HepG2 (cell line): ENCODE data around the gene PSPH. TPM values are rescaled to one million over a fixed set of nuclear protein-coding genes. Genes with fewer than 3 reads are reported as not detected.
A peak's percentile ranks its signal among the peaks of the same experiment; 100 is the strongest.

ENCODE experiments used
- ARID5B ChIP-seq: IDR thresholded peaks from 2 replicates; pipeline ENCODE4 v1.4.0; 2020; ENCODE audit warnings: mild to moderate bottlenecking, missing genetic modification reagents
- FOSL1 ChIP-seq: sonication (generic); formaldehyde crosslinking; IDR thresholded peaks from 2 replicates; pipeline ENCODE4 v1.9.0; 2021; ENCODE audit warnings: missing genetic modification reagents, borderline replicate concordance
- FOSL2 ChIP-seq: sonication (generic); formaldehyde crosslinking; IDR thresholded peaks from 2 replicates; pipeline ENCODE4 v1.4.0; 2020; ENCODE audit warnings: missing genetic modification reagents
- GATAD1 ChIP-seq: IDR thresholded peaks from 2 replicates; pipeline ENCODE4 v1.6.1; 2016; ENCODE audit warnings: missing genetic modification reagents, missing compliant biosample characterization
- MED1 ChIP-seq: sonication (generic); formaldehyde crosslinking; IDR thresholded peaks from 2 replicates; pipeline ENCODE4 v1.4.0; 2020; ENCODE audit warnings: missing genetic modification reagents
- MTERF4 ChIP-seq: sonication (generic); formaldehyde crosslinking; IDR thresholded peaks from 2 replicates; pipeline ENCODE4 v1.8.0; 2023; ENCODE audit warnings: mild to moderate bottlenecking, missing genetic modification reagents
- PAWR ChIP-seq: sonication (generic); formaldehyde crosslinking; IDR thresholded peaks from 2 replicates; pipeline ENCODE4 v1.4.0; 2020; ENCODE audit warnings: missing genetic modification reagents, mild to moderate bottlenecking, borderline replicate concordance
- PAXIP1 ChIP-seq: sonication (generic); formaldehyde crosslinking; conservative IDR thresholded peaks from 2 replicates; pipeline ENCODE4 v1.4.0; 2020; ENCODE audit warnings: mild to moderate bottlenecking, missing genetic modification reagents, moderate library complexity
- PLSCR1 ChIP-seq: sonication (generic); formaldehyde crosslinking; IDR thresholded peaks from 2 replicates; pipeline ENCODE4 v1.5.0; 2020; ENCODE audit warnings: missing genetic modification reagents, mild to moderate bottlenecking, borderline replicate concordance
- ZBTB39 ChIP-seq: sonication (generic); formaldehyde crosslinking; IDR thresholded peaks from 2 replicates; pipeline ENCODE4 v1.5.0; 2020; ENCODE audit warnings: missing genetic modification reagents
- ZBTB49 ChIP-seq: sonication (generic); formaldehyde crosslinking; IDR thresholded peaks from 2 replicates; pipeline ENCODE4 v1.4.0; 2020; ENCODE audit warnings: missing genetic modification reagents, borderline replicate concordance
- ZNF709 ChIP-seq: sonication (generic); formaldehyde crosslinking; IDR thresholded peaks from 2 replicates; pipeline ENCODE4 v1.5.0; 2020; ENCODE audit warnings: mild to moderate bottlenecking, missing genetic modification reagents
- polyA plus RNA-seq, 8 experiments: library from polyadenylated mRNA; depleted of rRNA in 3 of 8; stranded (reverse) in 7 of 8; unstranded in 1 of 8; fragments of >200 nt; fragmentation: Illumina TruSeq in 4 of 8; extraction: Trizol in 4 of 8; gene quantifications; 2 replicates each; pipeline versions ENCODE4 v1.2.1 to v1.2.3, GENCODE V29; 2011 to 2016; ENCODE audit warnings: low read depth in 4 of 8, missing spikeins in 1 of 8, mixed read lengths in 1 of 8; ENCODE audit not compliant: insufficient read depth in 1 of 8
- total RNA-seq, 5 experiments: library from RNA; depleted of rRNA; stranded (reverse); fragments of >200 nt; fragmentation: Illumina TruSeq; extraction: Trizol; gene quantifications; 2 replicates each; pipeline ENCODE4 v1.2.3, GENCODE V29; 2016; ENCODE audit warnings: low read depth in 1 of 5

Gene PSPH
- total and polyA plus RNA-seq, 2 of the 13 experiments (the other 11 are each of a cell fraction or from before 2014, with no cell fraction given): 85.5 to 124 TPM

GRCh38 chr7:56062382-56062781 lies 11.1 kb upstream of the PSPH start (continued):
- no peak for TF ChIP-seq ZNF709 (CRISPR knock-in tag)
- TF ChIP-seq PLSCR1 (CRISPR knock-in tag): no peak
- TF ChIP-seq ZBTB49: no peak
- 0 out of 2 replicates have a peak, but pooled peaks have one; percentile 35 for TF ChIP-seq ARID5B (CRISPR knock-in tag)
- no peak for TF ChIP-seq MTERF4 (CRISPR knock-in tag)
- no peak for TF ChIP-seq PAWR (CRISPR knock-in tag)
- TF ChIP-seq MED1 (CRISPR knock-in tag): 0 out of 2 replicates have a peak, but pooled peaks have one; percentile 32
- no peak for TF ChIP-seq ZBTB39 (CRISPR knock-in tag)
- TF ChIP-seq FOSL1 (CRISPR knock-in tag): peak; percentile 53; the same call in 1 of the 2 replicates
- TF ChIP-seq FOSL2 (CRISPR knock-in tag): peak; percentile 80
- 0 out of 2 replicates have a peak, but pooled peaks have one; percentile 16 for TF ChIP-seq PAXIP1 (CRISPR knock-in tag)
- no peak for TF ChIP-seq GATAD1 (CRISPR knock-in tag)
